Heart left ventricle (tissue), 13 donors: Measurements from ENCODE around the gene CYP2D6.
"Not testable (repeated sequence)": the region's sequence is repeated elsewhere in the genome, so short reads cannot be mapped to it uniquely, and the experiment has no call there.

Experiments used
- CTCF ChIP-seq, 12 donors: fragments of 200-600 bp; sonication (generic) in 4 of 12; IDR thresholded peaks; one replicate each; pipeline versions ENCODE4 v1.5.0 to v1.8.0; 2018 to 2022; ENCODE audit warnings: antibody characterized with exemption in 12 of 12, mild to moderate bottlenecking in 5 of 12
- POLR2A ChIP-seq, 2 donors: fragments of 450-650 bp; IDR thresholded peaks; one replicate each; pipeline ENCODE4 v1.6.1; 2017; ENCODE audit warnings: antibody characterized with exemption in 2 of 2, mild to moderate bottlenecking in 2 of 2, moderate library complexity in 2 of 2
- donor health status: ischemic (EF 13 %, LVEDD 7.1; RV severe dilation, severe dysfunction).
- donor health status: DM: no; HTN: yes; CAD: no.
- donor health status: DM: no; HTN: no; CAD: no.
- donor health status: ischemic (EF 25% LVEDD 6.9; RV normal size, moderate dysfunction).
- donor health status: ischemic (EF 25% LVEDD 5.7; RV mildly dilated, moderate dysfunction).
- donor health status: ischemic (EF 35%, LVEDD 5.7; RV mildly dilated, moderate dysfunction).
- donor health status: nonischemic (EF 11% LVEDD 7.7; RV severe dilation, severe dysfunction).
- donor health status: DM: yes; HTN: yes; CAD: no.
- donor health status: PGD.
- donor health status: ischemic (EF 29% LVEDD 5.4; RV normal size, mild dysfunction).
- donor health status: nonischemic (EF 23%, LVEDD 6.1; RV moderate dilation, normal function).

DNA sequence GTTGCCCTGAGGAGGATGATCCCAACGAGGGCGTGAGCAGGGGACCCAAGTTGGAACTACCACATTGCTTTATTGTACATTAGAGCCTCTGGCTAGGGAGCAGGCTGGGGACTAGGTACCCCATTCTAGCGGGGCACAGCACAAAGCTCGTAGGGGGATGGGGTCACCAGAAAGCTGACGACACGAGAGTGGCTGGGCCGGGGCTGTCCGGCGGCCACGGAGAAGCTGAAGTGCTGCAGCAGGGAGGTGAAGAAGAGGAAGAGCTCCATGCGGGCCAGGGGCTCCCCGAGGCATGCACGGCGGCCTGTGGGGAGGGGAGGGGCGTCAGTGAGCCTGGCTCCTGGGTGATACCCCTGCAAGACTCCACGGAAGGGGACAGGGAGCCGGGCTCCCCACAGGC is 9.5 kb upstream of the CYP2D6 start:
- TF ChIP-seq CTCF, POLR2A (IDR thresholded peaks at IDR 0.05): not testable (repeated sequence)
